Measurements from ENCODE around the gene OGFRL1.

DNA sequence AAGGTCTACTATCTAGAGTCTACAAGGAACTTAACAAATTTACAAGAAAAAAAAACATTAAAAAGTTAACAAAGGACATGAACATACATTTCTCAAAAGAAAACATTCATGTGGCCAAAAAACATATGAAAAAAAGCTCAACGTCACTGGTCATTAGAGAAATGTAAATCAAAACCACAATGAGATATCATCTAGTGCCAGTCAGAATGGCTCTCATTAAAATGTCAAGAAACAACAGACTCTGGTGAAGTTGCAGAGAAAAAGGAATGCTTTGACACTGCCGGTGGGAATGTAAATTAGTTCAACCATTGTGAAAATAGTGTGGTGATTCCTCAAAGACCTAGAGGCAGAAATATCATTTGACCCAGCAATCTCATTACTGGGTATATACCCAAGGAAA, 48.3 kb downstream of the OGFRL1 start:
- TF ChIP-seq POLR2A (IDR thresholded peaks at IDR 0.05) (no peak), CTCF (IDR thresholded peaks at IDR 0.05) (no peak)
